Endodermal cell (in vitro differentiated cells): ENCODE data around the gene MYH14. TPM values are rescaled to one million over a fixed set of nuclear protein-coding genes. Genes with fewer than 3 reads are reported as not detected.

Source experiments
- DNase-seq: peaks from one replicate; pipeline ENCODE4 v3.0.0-alpha.2; 2017
- H3K27ac ChIP-seq: 2 replicates; pipeline ENCODE4 v1.5.1; 2013; ENCODE audit warnings: mild to moderate bottlenecking, low read depth, low read length, moderate library complexity
- H3K27me3 ChIP-seq: 2 replicates; pipeline ENCODE4 v1.6.1; 2013; ENCODE audit warnings: mild to moderate bottlenecking, low read length, moderate library complexity; ENCODE audit not compliant: insufficient read depth, control insufficient read depth, poor library complexity, severe bottlenecking
- H3K36me3 ChIP-seq: 2 replicates; pipeline ENCODE4 v1.7.0; 2013; ENCODE audit warnings: mild to moderate bottlenecking, low read length, moderate library complexity; ENCODE audit not compliant: control insufficient read depth, insufficient read depth
- H3K4me1 ChIP-seq: one replicate; pipeline ENCODE4 v1.7.0; 2013; ENCODE audit warnings: low read length; ENCODE audit not compliant: control insufficient read depth, insufficient read depth
- H3K4me3 ChIP-seq: 2 replicates; pipeline ENCODE4 v1.5.1; 2013; ENCODE audit warnings: mild to moderate bottlenecking, low read length, moderate library complexity
- H3K9ac ChIP-seq: 2 replicates; pipeline ENCODE4 v1.6.1; 2013; ENCODE audit warnings: mild to moderate bottlenecking, low read length, moderate library complexity; ENCODE audit not compliant: poor library complexity, severe bottlenecking; ENCODE audit errors: extremely low read depth
- H3K9me3 ChIP-seq: 2 replicates; pipeline ENCODE4 v1.6.1; 2013; ENCODE audit warnings: mild to moderate bottlenecking, low read length, moderate library complexity; ENCODE audit not compliant: control insufficient read depth
- H3K27ac Mint-ChIP-seq: 2 replicates; pipeline ENCODE4 v1.8.0; 2020; ENCODE audit warnings: mixed read lengths
- H3K27me3 Mint-ChIP-seq: 2 replicates; pipeline ENCODE4 v1.8.0; 2021; ENCODE audit warnings: mild to moderate bottlenecking, mixed read lengths; ENCODE audit not compliant: insufficient read depth
- H3K36me3 Mint-ChIP-seq: 2 replicates; pipeline ENCODE4 v1.8.0; 2020; ENCODE audit warnings: low read depth, mixed read lengths
- H3K4me1 Mint-ChIP-seq: 2 replicates; pipeline ENCODE4 v1.8.0; 2020; ENCODE audit warnings: mixed read lengths
- H3K4me3 Mint-ChIP-seq: 2 replicates; pipeline ENCODE4 v1.8.0; 2020; ENCODE audit warnings: mild to moderate bottlenecking, moderate library complexity, mixed read lengths
- H3K9me3 Mint-ChIP-seq: 2 replicates; pipeline ENCODE4 v1.8.0; 2020; ENCODE audit warnings: mild to moderate bottlenecking, mixed read lengths
- WGBS, 2 experiments: methylation state at CpG; one replicate each; pipeline versions ENCODE4 v1.1.5 to v1.1.7; 2013; ENCODE audit warnings: missing lambda C conversion rate in 2 of 2, mixed read lengths in 1 of 2; ENCODE audit not compliant: insufficient coverage in 1 of 2, insufficient read length in 1 of 2; 5-methylcytosine and 5-hydroxymethylcytosine counted together
- total RNA-seq, 2 donors: library from RNA; stranded (reverse); fragmentation: NEBNext Ultra II Directional in 1 of 2; extraction: Animal tissue kit (Norgen Biotek cat#: 25700) in 1 of 2; gene quantifications; 2 replicates in 1 of 2; 3 replicates in 1 of 2; pipeline ENCODE4 v1.2.1, GENCODE V29; 2021
- TF ChIP-seq, protein P1 (sequence below): fragments of 200-600 bp; sonication (generic); conservative IDR thresholded peaks from 2 replicates; pipeline ENCODE4 v1.5.0; 2021; ENCODE audit warnings: antibody characterized with exemption, mild to moderate bottlenecking

MYH14 gene
- total RNA-seq, 2 donors from 2014 or later = 12.8 to 16.7 TPM

DNA sequence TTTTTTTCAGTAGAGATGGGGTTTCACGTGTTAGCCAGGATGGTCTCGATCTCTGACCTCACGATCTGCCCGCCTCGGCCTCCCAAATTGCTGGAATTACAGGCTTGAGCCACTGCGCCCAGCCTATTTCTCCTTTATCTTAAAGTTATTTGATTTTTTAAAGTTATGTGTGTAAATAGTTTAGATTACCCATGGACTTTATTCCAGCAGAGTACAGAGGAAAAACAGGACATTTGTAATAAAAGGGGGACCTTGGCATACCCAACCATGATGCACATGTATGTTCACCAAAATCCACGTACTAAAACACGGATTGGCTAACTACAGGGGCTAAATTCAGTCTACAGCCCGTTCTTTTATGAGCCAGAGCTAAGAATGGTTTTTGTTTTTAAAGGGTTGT, 26.6 kb upstream of the MYH14 start:
- peaks cover 24% of the 10 kb centered on the region for H3K9me3 Mint-ChIP-seq

DNA sequence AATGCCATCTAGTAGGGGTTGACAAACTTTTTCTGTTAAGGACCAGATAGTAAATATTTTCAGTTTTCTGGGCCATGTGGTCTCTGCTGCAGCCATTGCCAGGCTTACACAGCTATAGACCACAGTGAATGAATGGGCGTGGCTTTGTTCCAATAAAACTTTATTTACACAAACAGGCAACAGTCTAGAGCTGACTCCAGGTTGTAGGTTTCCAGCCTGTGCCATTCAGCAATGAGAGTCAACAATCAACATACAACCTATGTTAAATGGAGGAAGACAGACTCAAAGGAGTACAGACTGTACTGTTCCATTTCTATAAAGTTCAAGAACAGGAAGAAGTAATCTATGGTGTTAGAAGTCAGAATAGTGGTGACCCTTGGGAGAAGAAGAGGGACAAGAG, 25.1 kb upstream of the MYH14 start:
- TF ChIP-seq, protein P1, sequence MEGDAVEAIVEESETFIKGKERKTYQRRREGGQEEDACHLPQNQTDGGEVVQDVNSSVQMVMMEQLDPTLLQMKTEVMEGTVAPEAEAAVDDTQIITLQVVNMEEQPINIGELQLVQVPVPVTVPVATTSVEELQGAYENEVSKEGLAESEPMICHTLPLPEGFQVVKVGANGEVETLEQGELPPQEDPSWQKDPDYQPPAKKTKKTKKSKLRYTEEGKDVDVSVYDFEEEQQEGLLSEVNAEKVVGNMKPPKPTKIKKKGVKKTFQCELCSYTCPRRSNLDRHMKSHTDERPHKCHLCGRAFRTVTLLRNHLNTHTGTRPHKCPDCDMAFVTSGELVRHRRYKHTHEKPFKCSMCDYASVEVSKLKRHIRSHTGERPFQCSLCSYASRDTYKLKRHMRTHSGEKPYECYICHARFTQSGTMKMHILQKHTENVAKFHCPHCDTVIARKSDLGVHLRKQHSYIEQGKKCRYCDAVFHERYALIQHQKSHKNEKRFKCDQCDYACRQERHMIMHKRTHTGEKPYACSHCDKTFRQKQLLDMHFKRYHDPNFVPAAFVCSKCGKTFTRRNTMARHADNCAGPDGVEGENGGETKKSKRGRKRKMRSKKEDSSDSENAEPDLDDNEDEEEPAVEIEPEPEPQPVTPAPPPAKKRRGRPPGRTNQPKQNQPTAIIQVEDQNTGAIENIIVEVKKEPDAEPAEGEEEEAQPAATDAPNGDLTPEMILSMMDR = no peak
- H3K9me3 ChIP-seq = peaks cover 43% of the 10 kb centered on the region
- H3K27ac ChIP-seq = no peak overlapping the region
- H3K9ac ChIP-seq = no peak overlapping the region
- H3K4me1 ChIP-seq = no peaks in the 10 kb centered on the region
- Mint-ChIP-seq H3K4me3 (no peak overlapping the region), H3K4me1 (no peaks in the 10 kb centered on the region), H3K27me3 (peaks cover 7% of the 10 kb centered on the region), H3K36me3 (no peaks in the 10 kb centered on the region), H3K9me3 (peaks cover 24% of the 10 kb centered on the region), H3K27ac (no peak overlapping the region)
- no peaks in the 10 kb centered on the region for H3K36me3 ChIP-seq
- no peak overlapping the region for H3K4me3 ChIP-seq
- 67 to 69% methylated on average over 1 of the region's 1 CpG for WGBS, 2 experiments
- no peaks in the 10 kb centered on the region for H3K27me3 ChIP-seq
- DNase-seq = no peak

More for the DNA sequence above, 26.6 kb upstream of the MYH14 start:
- Histone ChIP-seq H3K27ac (no peak overlapping the region), H3K36me3 (no peaks in the 10 kb centered on the region), H3K4me3 (no peak overlapping the region), H3K27me3 (no peaks in the 10 kb centered on the region), H3K9ac (no peak overlapping the region), H3K4me1 (no peaks in the 10 kb centered on the region), H3K9me3 (peaks cover 45% of the 10 kb centered on the region)
- TF ChIP-seq, protein P1 = no peak
- 76 to 83% methylated on average over 7 to 9 of the region's 9 CpGs for WGBS, 2 experiments
- Mint-ChIP-seq H3K27ac (no peak overlapping the region), H3K4me3 (no peak overlapping the region), H3K27me3 (peaks cover 7% of the 10 kb centered on the region), H3K36me3 (no peaks in the 10 kb centered on the region), H3K4me1 (no peaks in the 10 kb centered on the region)
- no peak for DNase-seq

DNA sequence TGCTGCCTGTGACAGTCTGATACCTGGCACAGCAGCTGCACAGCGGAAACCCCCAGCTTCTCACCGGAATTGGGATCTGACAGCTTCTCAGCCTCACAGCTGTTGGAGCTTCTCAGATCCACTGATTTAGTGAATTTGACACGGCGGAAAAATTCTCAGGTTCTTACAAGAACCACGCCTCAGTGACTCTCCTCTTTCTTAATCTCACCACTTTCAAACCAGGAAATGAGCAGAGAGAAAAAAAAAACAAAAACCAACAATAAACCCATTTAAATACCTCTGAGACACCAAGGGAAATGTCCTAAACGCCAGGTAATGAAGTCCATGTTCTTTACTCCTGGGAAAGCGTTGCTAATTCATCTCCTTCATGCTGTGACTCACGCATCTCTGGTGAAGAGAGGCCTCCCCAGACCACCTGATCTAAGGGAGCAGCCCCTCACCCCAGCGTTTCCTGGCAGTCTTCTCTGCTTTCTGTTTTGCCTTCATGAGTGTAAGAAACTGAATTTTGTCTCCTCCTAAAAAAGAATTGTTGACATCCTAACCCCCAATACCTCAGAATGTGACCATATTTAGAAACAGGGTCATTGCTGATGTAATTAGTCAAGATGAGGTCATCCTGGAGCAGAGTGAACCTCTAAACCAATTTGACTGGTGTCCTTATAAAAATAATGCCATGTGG, 24.4 kb upstream of the MYH14 start:
- Mint-ChIP-seq H3K27me3 (peaks cover 7% of the 10 kb centered on the region), H3K4me3 (no peak overlapping the region), H3K9me3 (peaks cover 22% of the 10 kb centered on the region), H3K27ac (no peak overlapping the region), H3K4me1 (no peaks in the 10 kb centered on the region), H3K36me3 (no peaks in the 10 kb centered on the region)
- no peaks in the 10 kb centered on the region for H3K27me3 ChIP-seq
- no peak overlapping the region for H3K4me3 ChIP-seq
- H3K9me3 ChIP-seq = peaks cover 43% of the 10 kb centered on the region
- DNase-seq = no peak
- no peak overlapping the region for H3K27ac ChIP-seq
- H3K36me3 ChIP-seq = no peaks in the 10 kb centered on the region
- no peak overlapping the region for H3K9ac ChIP-seq
- 56 to 83% methylated on average over 3 to 9 of the region's 9 CpGs for WGBS, 2 experiments
- TF ChIP-seq, protein P1 = no peak
- H3K4me1 ChIP-seq = no peaks in the 10 kb centered on the region
